A673 (cell line): ENCODE measurements around the gene R3HDM4.

ENCODE experiments used
- EZH2 ChIP-seq: fragments of 200-600 bp; sonication (generic); IDR thresholded peaks from 2 replicates; pipeline ENCODE4 v1.6.1; 2017; ENCODE audit warnings: borderline replicate concordance, low read depth, mild to moderate bottlenecking, mixed read lengths, antibody characterized with exemption, low read length; ENCODE audit not compliant: poor library complexity, severe bottlenecking
- TF ChIP-seq, protein P1 (sequence below): fragments of 300-800, 200-600 bp; sonication (generic); conservative IDR thresholded peaks from 2 replicates; pipeline ENCODE4 v1.5.1; 2017; ENCODE audit warnings: low read depth, mild to moderate bottlenecking, antibody characterized with exemption, low read length, moderate library complexity, mixed read lengths

DNA sequence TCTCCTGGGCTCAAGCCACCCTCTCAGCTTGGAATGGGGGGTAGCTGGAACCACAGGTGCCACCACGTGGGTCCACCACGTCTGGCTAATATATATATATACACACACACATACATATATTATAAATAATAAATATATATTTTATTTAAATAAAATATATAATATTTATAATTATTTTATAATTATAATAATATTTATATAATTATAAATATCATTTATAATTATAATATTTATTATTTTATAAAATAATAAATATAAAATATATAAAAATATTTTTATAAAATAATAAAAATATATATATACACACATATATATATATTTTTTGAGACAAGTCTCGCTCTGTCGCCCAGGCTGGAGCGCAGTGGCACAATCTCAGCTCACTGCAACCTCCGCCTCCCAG lies 58.5 kb downstream of the R3HDM4 start:
- TF ChIP-seq, protein P1, sequence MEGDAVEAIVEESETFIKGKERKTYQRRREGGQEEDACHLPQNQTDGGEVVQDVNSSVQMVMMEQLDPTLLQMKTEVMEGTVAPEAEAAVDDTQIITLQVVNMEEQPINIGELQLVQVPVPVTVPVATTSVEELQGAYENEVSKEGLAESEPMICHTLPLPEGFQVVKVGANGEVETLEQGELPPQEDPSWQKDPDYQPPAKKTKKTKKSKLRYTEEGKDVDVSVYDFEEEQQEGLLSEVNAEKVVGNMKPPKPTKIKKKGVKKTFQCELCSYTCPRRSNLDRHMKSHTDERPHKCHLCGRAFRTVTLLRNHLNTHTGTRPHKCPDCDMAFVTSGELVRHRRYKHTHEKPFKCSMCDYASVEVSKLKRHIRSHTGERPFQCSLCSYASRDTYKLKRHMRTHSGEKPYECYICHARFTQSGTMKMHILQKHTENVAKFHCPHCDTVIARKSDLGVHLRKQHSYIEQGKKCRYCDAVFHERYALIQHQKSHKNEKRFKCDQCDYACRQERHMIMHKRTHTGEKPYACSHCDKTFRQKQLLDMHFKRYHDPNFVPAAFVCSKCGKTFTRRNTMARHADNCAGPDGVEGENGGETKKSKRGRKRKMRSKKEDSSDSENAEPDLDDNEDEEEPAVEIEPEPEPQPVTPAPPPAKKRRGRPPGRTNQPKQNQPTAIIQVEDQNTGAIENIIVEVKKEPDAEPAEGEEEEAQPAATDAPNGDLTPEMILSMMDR = no peak
- no peak for TF ChIP-seq EZH2
